Upper lobe of left lung (tissue), 6 donors: ENCODE measurements around the gene CDC45. TPM values are rescaled to one million over a fixed set of nuclear protein-coding genes. Genes with fewer than 3 reads are reported as not detected.
A peak's percentile ranks its signal among the peaks of the same experiment; 100 is the strongest.

ENCODE experiments used
- ATAC-seq, 2 donors: fragments of 200-7000 bp; cut with Tn5 transposase; one replicate each; pipeline ENCODE4 v1.9.1; 2022; ENCODE audit warnings: mild to moderate bottlenecking in 2 of 2, moderate library complexity in 2 of 2; ENCODE audit not compliant: low FRiP score in 2 of 2
- DNase-seq, 2 donors: peaks; one replicate each; pipeline ENCODE4 v3.0.0-alpha.2; 2019 to 2020
- H3K27ac ChIP-seq, 4 donors: fragments of 200-600 bp; sonication (generic); one replicate each; pipeline ENCODE4 v1.5.1; 2016 to 2019
- H3K27me3 ChIP-seq, 4 donors: fragments of 200-600 bp; sonication (generic); one replicate each; pipeline ENCODE4 v1.5.1; 2017 to 2019
- H3K36me3 ChIP-seq, 4 donors: fragments of 200-600 bp; sonication (generic); one replicate each; pipeline ENCODE4 v1.5.1; 2016 to 2019
- H3K4me1 ChIP-seq, 4 donors: fragments of 200-600 bp; sonication (generic); one replicate each; pipeline ENCODE4 v1.5.1; 2018 to 2019
- H3K4me3 ChIP-seq, 4 donors: fragments of 200-600 bp; sonication (generic); one replicate each; pipeline ENCODE4 v1.5.1; 2017 to 2019; ENCODE audit warnings: mild to moderate bottlenecking in 2 of 4, moderate library complexity in 1 of 4
- H3K9me3 ChIP-seq, 4 donors: fragments of 200-600 bp; sonication (generic); one replicate each; pipeline ENCODE4 v1.5.1; 2018 to 2019
- EP300 ChIP-seq, 4 donors: sonication (generic); formaldehyde crosslinking; IDR thresholded peaks; one replicate each; pipeline ENCODE4 v1.5.1; 2017; ENCODE audit warnings: antibody characterized with exemption in 4 of 4, control low read depth in 2 of 4
- POLR2A ChIP-seq, 4 donors: fragments of 450-650 bp; IDR thresholded peaks; one replicate each; pipeline ENCODE4 v1.5.1; 2016 to 2017; ENCODE audit warnings: antibody characterized with exemption in 4 of 4, mild to moderate bottlenecking in 2 of 4
- POLR2AphosphoS5 ChIP-seq, 2 donors: sonication (generic); formaldehyde crosslinking; IDR thresholded peaks; one replicate each; pipeline ENCODE4 v1.5.1; 2017; ENCODE audit warnings: antibody characterized with exemption in 2 of 2
- WGBS, 2 donors: methylation state at CpG; one replicate each; pipeline ENCODE4 v1.1.5; 2017 to 2018; 5-methylcytosine and 5-hydroxymethylcytosine counted together
- total RNA-seq, 6 donors: library from RNA; depleted of rRNA in 4 of 6; stranded (reverse); fragments of >200 nt in 4 of 6; gene quantifications; one replicate each; pipeline versions ENCODE4 v1.1.0 to v1.2.1, GENCODE V29; 2016 to 2021
- TF ChIP-seq, protein P1 (sequence below), 6 experiments: fragments of 450-650 bp in 4 of 6; fragments of 200-600 bp in 2 of 6; sonication (generic) in 2 of 6; IDR thresholded peaks; one replicate each; pipeline ENCODE4 v1.5.1; 2016 to 2019; ENCODE audit warnings: antibody characterized with exemption in 6 of 6
- donor health status: DM: no; HTN: no; CAD: no; lungs with moderate emphysema.
- donor health status: DM: no; HTN: yes; CAD: no; lungs with severe emphysema.

CDC45 gene
- total RNA-seq, 6 donors from 2014 or later = 0.44 to 3.2 (median 1.8) TPM; not detected in 1

DNA sequence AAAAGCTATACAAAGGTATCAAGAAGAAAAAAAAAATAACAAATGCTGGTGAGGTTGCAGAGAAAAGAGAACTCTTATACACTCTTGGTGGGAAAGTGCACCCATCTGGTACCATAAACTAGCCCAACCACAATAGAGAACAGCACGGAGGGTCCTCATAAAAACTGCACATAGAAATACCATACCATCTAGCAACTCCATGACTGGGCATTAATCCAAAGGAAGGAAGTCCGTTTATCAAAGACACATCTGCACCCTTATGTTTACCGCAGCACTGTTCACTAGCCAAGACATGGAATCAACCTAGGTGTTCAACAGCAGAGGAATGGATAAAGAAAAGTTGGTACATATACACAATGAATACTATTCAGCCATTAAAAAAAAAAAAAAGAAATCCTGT is 55.3 kb downstream of the CDC45 start:
- H3K36me3 ChIP-seq = no peaks in the 10 kb centered on the region
- no peak for DNase-seq
- no peaks in the 10 kb centered on the region for H3K9me3 ChIP-seq
- H3K27me3 ChIP-seq = no peaks in the 10 kb centered on the region
- peak overlapping the region in 1 of 4 donors; percentile 67 for H3K27ac ChIP-seq
- H3K4me1 ChIP-seq = peaks cover 0 to 4% (median 0%) of the 10 kb centered on the region in 4 donors
- TF ChIP-seq, protein P1, sequence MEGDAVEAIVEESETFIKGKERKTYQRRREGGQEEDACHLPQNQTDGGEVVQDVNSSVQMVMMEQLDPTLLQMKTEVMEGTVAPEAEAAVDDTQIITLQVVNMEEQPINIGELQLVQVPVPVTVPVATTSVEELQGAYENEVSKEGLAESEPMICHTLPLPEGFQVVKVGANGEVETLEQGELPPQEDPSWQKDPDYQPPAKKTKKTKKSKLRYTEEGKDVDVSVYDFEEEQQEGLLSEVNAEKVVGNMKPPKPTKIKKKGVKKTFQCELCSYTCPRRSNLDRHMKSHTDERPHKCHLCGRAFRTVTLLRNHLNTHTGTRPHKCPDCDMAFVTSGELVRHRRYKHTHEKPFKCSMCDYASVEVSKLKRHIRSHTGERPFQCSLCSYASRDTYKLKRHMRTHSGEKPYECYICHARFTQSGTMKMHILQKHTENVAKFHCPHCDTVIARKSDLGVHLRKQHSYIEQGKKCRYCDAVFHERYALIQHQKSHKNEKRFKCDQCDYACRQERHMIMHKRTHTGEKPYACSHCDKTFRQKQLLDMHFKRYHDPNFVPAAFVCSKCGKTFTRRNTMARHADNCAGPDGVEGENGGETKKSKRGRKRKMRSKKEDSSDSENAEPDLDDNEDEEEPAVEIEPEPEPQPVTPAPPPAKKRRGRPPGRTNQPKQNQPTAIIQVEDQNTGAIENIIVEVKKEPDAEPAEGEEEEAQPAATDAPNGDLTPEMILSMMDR (IDR thresholded peaks at IDR 0.05) = no peak
- TF ChIP-seq POLR2AphosphoS5 (IDR thresholded peaks at IDR 0.05) = peak in 1 of 2 donors; percentile 7
- WGBS, 2 donors = 22 to 27% methylated on average over 3 of the region's 3 CpGs
- no peak overlapping the region for H3K4me3 ChIP-seq
- no peak for ATAC-seq

DNA sequence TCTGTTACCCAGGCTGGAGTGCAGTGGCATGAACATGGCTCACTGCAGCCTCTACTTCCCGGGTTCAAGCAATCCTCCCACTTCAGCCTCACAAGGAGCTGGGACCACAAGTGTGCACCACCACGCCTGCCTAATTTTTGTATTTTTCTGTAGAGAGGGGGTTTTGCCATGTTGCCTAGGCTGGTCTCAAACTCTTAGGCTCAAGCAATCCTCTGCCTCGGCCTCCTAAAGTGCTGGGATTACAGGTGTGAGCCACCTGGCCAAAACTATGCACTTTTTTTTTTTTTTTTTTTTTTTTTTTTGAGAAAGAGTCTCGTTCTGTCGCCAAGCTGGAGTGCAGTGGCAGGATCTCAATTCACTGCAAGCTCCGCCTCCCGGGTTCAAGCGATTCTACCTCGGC is 56.8 kb downstream of the CDC45 start:
- 94 to 95% methylated on average over 9 of the region's 9 CpGs for WGBS, 2 donors
- Histone ChIP-seq H3K9me3 (no peaks in the 10 kb centered on the region), H3K27ac (no peak overlapping the region), H3K36me3 (no peaks in the 10 kb centered on the region), H3K27me3 (no peaks in the 10 kb centered on the region), H3K4me1 (peaks cover 0 to 4% (median 0%) of the 10 kb centered on the region in 4 donors), H3K4me3 (no peak overlapping the region)
- ATAC-seq (no peak), DNase-seq (no peak)
- TF ChIP-seq POLR2AphosphoS5 (IDR thresholded peaks at IDR 0.05) = no peak
- TF ChIP-seq, protein P1 (IDR thresholded peaks at IDR 0.05) = no peak
- no peak for TF ChIP-seq POLR2A (IDR thresholded peaks at IDR 0.05)
- TF ChIP-seq EP300 (IDR thresholded peaks at IDR 0.05) = no peak

DNA sequence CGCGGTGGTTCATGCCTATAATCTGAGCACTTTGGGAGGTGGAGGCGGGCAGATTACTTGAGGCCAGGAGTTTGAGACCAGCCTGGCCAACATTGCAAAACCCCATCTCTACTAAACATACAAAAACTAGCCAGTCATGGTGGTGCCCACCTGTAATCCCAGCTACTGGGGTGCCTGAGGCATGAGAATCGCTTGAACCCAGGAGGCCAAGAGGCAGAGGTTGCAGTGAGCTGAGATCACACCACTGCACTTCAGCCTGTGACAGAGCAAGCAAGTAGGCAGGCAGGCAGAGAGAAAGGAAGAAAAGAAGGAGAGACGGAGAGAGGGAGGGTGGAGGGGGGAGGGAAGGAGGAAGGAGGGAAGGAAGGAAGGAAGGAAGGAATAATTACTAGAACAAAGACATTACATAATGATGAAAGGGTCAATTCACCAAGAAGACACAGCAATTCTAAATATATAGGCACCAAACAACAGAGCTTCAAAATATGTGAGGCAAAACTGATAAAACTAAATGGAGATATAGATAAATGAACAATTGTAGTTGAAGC is 58.3 kb downstream of the CDC45 start:
- ATAC-seq = no peak
- H3K9me3 ChIP-seq = no peaks in the 10 kb centered on the region
- no peaks in the 10 kb centered on the region for H3K36me3 ChIP-seq
- TF ChIP-seq POLR2AphosphoS5 (IDR thresholded peaks at IDR 0.05) (no peak), EP300 (IDR thresholded peaks at IDR 0.05) (no peak), POLR2A (IDR thresholded peaks at IDR 0.05) (no peak)
- TF ChIP-seq, protein P1 (IDR thresholded peaks at IDR 0.05) = no peak
- H3K27me3 ChIP-seq = no peaks in the 10 kb centered on the region
- 85 to 89% methylated on average over 5 of the region's 5 CpGs for WGBS, 2 donors
- no peak overlapping the region for H3K27ac ChIP-seq
- no peak for DNase-seq
- peaks cover 0 to 4% (median 0%) of the 10 kb centered on the region in 4 donors for H3K4me1 ChIP-seq
- H3K4me3 ChIP-seq = no peak overlapping the region

DNA sequence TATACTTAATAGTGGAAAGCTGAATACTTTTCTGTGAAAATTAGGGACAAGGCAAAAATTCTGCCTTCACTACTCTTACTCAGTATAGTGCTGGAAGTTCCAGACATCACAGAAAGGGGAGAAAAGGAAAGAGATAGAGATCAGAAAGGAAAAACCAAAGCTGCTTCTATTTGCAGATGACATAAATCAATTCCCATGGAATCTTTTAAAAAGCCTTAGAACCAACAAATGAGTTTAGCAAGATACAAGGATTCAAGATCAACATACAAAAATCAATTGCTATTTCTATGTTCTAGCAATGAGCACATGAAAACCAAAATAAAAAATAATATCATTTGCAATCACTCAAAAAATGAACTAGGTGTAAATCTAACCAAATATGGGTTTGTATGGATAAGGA is 60.7 kb downstream of the CDC45 start:
- Histone ChIP-seq H3K9me3 (no peaks in the 10 kb centered on the region), H3K27me3 (no peaks in the 10 kb centered on the region), H3K4me3 (no peak overlapping the region), H3K36me3 (no peaks in the 10 kb centered on the region), H3K27ac (no peak overlapping the region), H3K4me1 (peaks cover 7 to 12% (median 10%) of the 10 kb centered on the region in 4 donors)
- ATAC-seq (no peak), DNase-seq (no peak)
- TF ChIP-seq POLR2AphosphoS5 (IDR thresholded peaks at IDR 0.05) (no peak), POLR2A (IDR thresholded peaks at IDR 0.05) (no peak), EP300 (IDR thresholded peaks at IDR 0.05) (no peak)
- TF ChIP-seq, protein P1 (IDR thresholded peaks at IDR 0.05) = no peak
